Large intestine (tissue), 3 donors: ENCODE results near the gene RAB3C. TPM values are rescaled to one million over a fixed set of nuclear protein-coding genes. Genes with fewer than 3 reads are reported as not detected.

ENCODE experiments used
- DNase-seq, 2 donors: peaks; one replicate each; pipeline versions ENCODE4 v3.0.0 to v3.0.0-alpha.2; 2013
- H3K27ac ChIP-seq: one replicate; pipeline ENCODE4 v1.5.1; 2013; ENCODE audit warnings: low read length
- H3K27me3 ChIP-seq: 2 replicates; pipeline ENCODE4 v1.6.1; 2013; ENCODE audit warnings: low read length; ENCODE audit not compliant: control insufficient read depth, insufficient read depth
- H3K36me3 ChIP-seq: 2 replicates; pipeline ENCODE4 v1.6.1; 2013; ENCODE audit warnings: low read length; ENCODE audit not compliant: control insufficient read depth, insufficient read depth
- H3K4me1 ChIP-seq: one replicate; pipeline ENCODE4 v1.6.1; 2013; ENCODE audit warnings: low read length; ENCODE audit not compliant: control insufficient read depth, insufficient read depth
- H3K4me3 ChIP-seq: one replicate; pipeline ENCODE4 v1.5.1; 2013; ENCODE audit warnings: low read length
- H3K9me3 ChIP-seq: one replicate; pipeline ENCODE4 v1.6.1; 2013; ENCODE audit warnings: mild to moderate bottlenecking, low read depth, low read length, moderate library complexity; ENCODE audit not compliant: control insufficient read depth
- polyA plus RNA-seq: library from polyadenylated mRNA; unstranded; fragments of 120-200 nt; gene quantifications from one replicate; pipeline ENCODE4 v1.2.1, GENCODE V29; 2013

RAB3C gene
- polyA plus RNA-seq, 1 donor: 12.6 TPM

DNA sequence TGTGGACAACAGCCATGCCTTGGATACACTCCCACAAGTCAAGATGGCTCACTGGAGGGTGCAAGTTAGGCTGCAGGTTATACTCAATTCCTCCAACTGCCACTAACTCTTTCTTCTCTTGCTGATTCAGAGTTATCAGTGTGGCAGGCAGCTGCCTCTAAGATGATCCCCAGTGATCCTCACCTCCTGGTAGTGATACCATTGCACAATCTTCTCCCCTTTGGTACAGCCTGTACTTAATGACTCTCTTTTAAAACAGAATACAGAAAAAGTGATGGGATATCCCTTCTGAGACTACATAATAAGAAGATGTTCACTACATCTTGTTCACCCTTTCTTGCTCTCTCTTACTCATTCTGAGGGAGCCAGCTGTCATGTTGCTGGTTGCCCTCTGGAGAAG is 323.1 kb downstream of the RAB3C start:
- no peak overlapping the region for H3K4me3 ChIP-seq
- no peak for DNase-seq
- no peaks in the 10 kb centered on the region for H3K36me3 ChIP-seq
- no peak overlapping the region for H3K27ac ChIP-seq
- H3K9me3 ChIP-seq: no peaks in the 10 kb centered on the region
- H3K27me3 ChIP-seq: no peaks in the 10 kb centered on the region
- H3K4me1 ChIP-seq: no peaks in the 10 kb centered on the region

Other genes with a start within 250 kb of the RAB3C start
- 44.5 TPM for gene PLK2, start 123.0 kb upstream of the RAB3C start, polyA plus RNA-seq
- gene GAPT, start 91.6 kb upstream of the RAB3C start, polyA plus RNA-seq: 0.57 TPM